ENCODE measurements around the gene USP3.
A peak's percentile ranks its signal among the peaks of the same experiment; 100 is the strongest.

USP3 gene

GRCh38 chr15:63600616-63601025 lies 96.2 kb downstream of the USP3 start:
- ATAC-seq, result peak; percentile 80
- Mint-ChIP-seq H3K4me1 (peaks cover 65% of the 10 kb centered on the region), H3K27me3 (no peaks in the 10 kb centered on the region), H3K36me3 (ENCODE audit: low read depth) (peaks cover 2% of the 10 kb centered on the region), H3K27ac (peak overlapping the region; percentile 94), H3K9me3 (no peaks in the 10 kb centered on the region), H3K4me3 (peak overlapping the region; percentile 91)
- peak; percentile 90 for DNase-seq

GRCh38 chr15:63601026-63601703 lies 96.8 kb downstream of the USP3 start:
- DNase-seq, result peak; percentile 68
- H3K4me1 Mint-ChIP-seq, result peaks cover 65% of the 10 kb centered on the region

GRCh38 chr15:63601704-63602185 lies 97.4 kb downstream of the USP3 start:
- ATAC-seq, result no peak
- DNase-seq, result no peak
- peak overlapping the region; percentile 91 for H3K4me3 Mint-ChIP-seq
- peaks cover 2% of the 10 kb centered on the region for H3K36me3 Mint-ChIP-seq (ENCODE audit: low read depth)
- H3K4me1 Mint-ChIP-seq, result peaks cover 63% of the 10 kb centered on the region
- H3K27me3 Mint-ChIP-seq, result no peaks in the 10 kb centered on the region
- H3K9me3 Mint-ChIP-seq, result no peaks in the 10 kb centered on the region
- H3K27ac Mint-ChIP-seq, result peak overlapping the region; percentile 87

More at GRCh38 chr15:63601026-63601703, 96.8 kb downstream of the USP3 start:
- H3K36me3 Mint-ChIP-seq (ENCODE audit: low read depth), result peaks cover 2% of the 10 kb centered on the region
- H3K27me3 Mint-ChIP-seq, result no peaks in the 10 kb centered on the region
- peak; percentile 2 for ATAC-seq
- H3K4me3 Mint-ChIP-seq, result peak overlapping the region; percentile 91
- H3K27ac Mint-ChIP-seq, result peak overlapping the region; percentile 94
- no peaks in the 10 kb centered on the region for H3K9me3 Mint-ChIP-seq

GRCh38 chr15:63602595-63602994 lies 98.2 kb downstream of the USP3 start:
- no peaks in the 10 kb centered on the region for H3K9me3 Mint-ChIP-seq
- peaks cover 2% of the 10 kb centered on the region for H3K36me3 Mint-ChIP-seq (ENCODE audit: low read depth)
- peak overlapping the region; percentile 11 for H3K4me3 Mint-ChIP-seq
- no peak for ATAC-seq
- H3K27ac Mint-ChIP-seq, result peak overlapping the region; percentile 1
- no peak for DNase-seq
- peaks cover 56% of the 10 kb centered on the region for H3K4me1 Mint-ChIP-seq
- H3K27me3 Mint-ChIP-seq, result no peaks in the 10 kb centered on the region

GRCh38 chr15:63603516-63603915 lies 99.1 kb downstream of the USP3 start:
- no peak overlapping the region for H3K4me3 Mint-ChIP-seq
- no peak overlapping the region for H3K27ac Mint-ChIP-seq
- DNase-seq (no peak), ATAC-seq (no peak)
- peaks cover 4% of the 10 kb centered on the region for H3K36me3 Mint-ChIP-seq (ENCODE audit: low read depth)
- H3K4me1 Mint-ChIP-seq, result peaks cover 54% of the 10 kb centered on the region
- no peaks in the 10 kb centered on the region for H3K9me3 Mint-ChIP-seq
- H3K27me3 Mint-ChIP-seq, result no peaks in the 10 kb centered on the region

GRCh38 chr15:63604281-63604680 lies 99.9 kb downstream of the USP3 start:
- Mint-ChIP-seq H3K4me1 (peaks cover 48% of the 10 kb centered on the region), H3K27me3 (no peaks in the 10 kb centered on the region), H3K4me3 (no peak overlapping the region), H3K36me3 (ENCODE audit: low read depth) (peaks cover 9% of the 10 kb centered on the region), H3K27ac (no peak overlapping the region), H3K9me3 (no peaks in the 10 kb centered on the region)
- no peak for ATAC-seq
- DNase-seq, result no peak

GRCh38 chr15:63605036-63605435 lies 100.6 kb downstream of the USP3 start:
- Mint-ChIP-seq H3K27ac (peak overlapping the region; percentile 21), H3K4me1 (peaks cover 43% of the 10 kb centered on the region), H3K36me3 (ENCODE audit: low read depth) (peaks cover 8% of the 10 kb centered on the region), H3K27me3 (no peaks in the 10 kb centered on the region), H3K4me3 (no peak overlapping the region), H3K9me3 (no peaks in the 10 kb centered on the region)
- ATAC-seq, result no peak
- no peak for DNase-seq

- no peaks in the 10 kb centered on the region for H3K27me3 Mint-ChIP-seq
- peak overlapping the region; percentile 70 for H3K27ac Mint-ChIP-seq
- peaks cover 50% of the 10 kb centered on the region for H3K4me1 Mint-ChIP-seq
- H3K36me3 Mint-ChIP-seq (ENCODE audit: low read depth), result peaks cover 11% of the 10 kb centered on the region
- ATAC-seq, result peak; percentile 63
- DNase-seq, result peak; percentile 50
- no peaks in the 10 kb centered on the region for H3K9me3 Mint-ChIP-seq
- no peak overlapping the region for H3K4me3 Mint-ChIP-seq
Measured at GRCh38 chr15:63605816-63606215, 101.4 kb downstream of the USP3 start.

- H3K4me3 Mint-ChIP-seq, result no peak overlapping the region
- no peak for ATAC-seq
- no peaks in the 10 kb centered on the region for H3K27me3 Mint-ChIP-seq
- peak overlapping the region; percentile 70 for H3K27ac Mint-ChIP-seq
- peaks cover 52% of the 10 kb centered on the region for H3K4me1 Mint-ChIP-seq
- no peaks in the 10 kb centered on the region for H3K9me3 Mint-ChIP-seq
- H3K36me3 Mint-ChIP-seq (ENCODE audit: low read depth), result peaks cover 14% of the 10 kb centered on the region
- no peak for DNase-seq
Measured at GRCh38 chr15:63606308-63606707, 101.9 kb downstream of the USP3 start.

GRCh38 chr15:63608989-63609388 lies 104.6 kb downstream of the USP3 start:
- no peak overlapping the region for H3K27ac Mint-ChIP-seq
- peaks cover 34% of the 10 kb centered on the region for H3K4me1 Mint-ChIP-seq
- DNase-seq (no peak), ATAC-seq (no peak)
- H3K27me3 Mint-ChIP-seq, result no peaks in the 10 kb centered on the region
- H3K4me3 Mint-ChIP-seq, result no peak overlapping the region
- H3K9me3 Mint-ChIP-seq, result no peaks in the 10 kb centered on the region
- H3K36me3 Mint-ChIP-seq (ENCODE audit: low read depth), result peaks cover 20% of the 10 kb centered on the region

GRCh38 chr15:63609448-63609847 lies 105.1 kb downstream of the USP3 start:
- Mint-ChIP-seq H3K4me3 (no peak overlapping the region), H3K36me3 (ENCODE audit: low read depth) (peaks cover 20% of the 10 kb centered on the region), H3K9me3 (no peaks in the 10 kb centered on the region), H3K27me3 (no peaks in the 10 kb centered on the region), H3K27ac (peak overlapping the region; percentile 34), H3K4me1 (peaks cover 34% of the 10 kb centered on the region)
- DNase-seq, result no peak
- no peak for ATAC-seq

- Mint-ChIP-seq H3K9me3 (no peaks in the 10 kb centered on the region), H3K4me3 (no peak overlapping the region), H3K36me3 (ENCODE audit: low read depth) (peaks cover 24% of the 10 kb centered on the region), H3K4me1 (peaks cover 26% of the 10 kb centered on the region), H3K27ac (peak overlapping the region; percentile 58), H3K27me3 (no peaks in the 10 kb centered on the region)
- ATAC-seq, result peak; percentile 90
- peak; percentile 75 for DNase-seq
Measured at GRCh38 chr15:63610209-63610841, 105.9 kb downstream of the USP3 start.

GRCh38 chr15:63611177-63611576 lies 106.8 kb downstream of the USP3 start:
- ATAC-seq (no peak), DNase-seq (no peak)
- Mint-ChIP-seq H3K27me3 (no peaks in the 10 kb centered on the region), H3K36me3 (ENCODE audit: low read depth) (peaks cover 31% of the 10 kb centered on the region), H3K4me1 (peaks cover 17% of the 10 kb centered on the region), H3K27ac (peak overlapping the region; percentile 58), H3K4me3 (no peak overlapping the region), H3K9me3 (no peaks in the 10 kb centered on the region)

- no peak overlapping the region for H3K4me3 Mint-ChIP-seq
- peaks cover 14% of the 10 kb centered on the region for H3K4me1 Mint-ChIP-seq
- no peaks in the 10 kb centered on the region for H3K27me3 Mint-ChIP-seq
- no peak for ATAC-seq
- no peaks in the 10 kb centered on the region for H3K9me3 Mint-ChIP-seq
- H3K27ac Mint-ChIP-seq, result peak overlapping the region; percentile 46
- peaks cover 36% of the 10 kb centered on the region for H3K36me3 Mint-ChIP-seq (ENCODE audit: low read depth)
- no peak for DNase-seq
Measured at GRCh38 chr15:63612300-63612699, 107.9 kb downstream of the USP3 start.

- no peaks in the 10 kb centered on the region for H3K9me3 Mint-ChIP-seq
- peaks cover 4% of the 10 kb centered on the region for H3K4me1 Mint-ChIP-seq
- peaks cover 34% of the 10 kb centered on the region for H3K36me3 Mint-ChIP-seq (ENCODE audit: low read depth)
- H3K27me3 Mint-ChIP-seq, result no peaks in the 10 kb centered on the region
- DNase-seq, result no peak
- no peak overlapping the region for H3K27ac Mint-ChIP-seq
- no peak for ATAC-seq
- no peak overlapping the region for H3K4me3 Mint-ChIP-seq
Measured at GRCh38 chr15:63615935-63616334, 111.5 kb downstream of the USP3 start.

Data from activated naive CD8-positive, alpha-beta T cell treated with anti-CD3 and anti-CD28 coated beads, Interleukin-2, amount 50 U/mL, for 24 hours (primary cell).